Testis (tissue), 3 donors: Measurements from ENCODE around the gene ZNF605. TPM values are rescaled to one million over a fixed set of nuclear protein-coding genes. Genes with fewer than 3 reads are reported as not detected.

Source experiments
- polyA plus RNA-seq: library from polyadenylated mRNA; stranded (reverse); fragments of 350-450 nt; fragmentation: Illumina TruSeq; extraction: RNeasy Lipid Tissue Mini Kit (QIAGEN cat#74804); gene quantifications from one replicate; pipeline ENCODE4 v1.2.3, GENCODE V29; 2014; ENCODE audit warnings: low read depth, low replicate concordance; ENCODE audit not compliant: insufficient read depth
- small RNA-seq, 2 donors: library from RNA; depleted of rRNA; stranded (forward); fragments of <200 nt; gene quantifications; one replicate each; pipeline ENCODE3, GENCODE V24; 2016
- total RNA-seq, 2 donors: library from RNA; depleted of rRNA; stranded (reverse); fragments of >200 nt; gene quantifications; one replicate each; pipeline ENCODE4 v1.2.3, GENCODE V29; 2016

Gene ZNF605
- total and polyA plus RNA-seq, 3 donors from 2014 or later = 3.2 to 14.6 (median 13.4) TPM

Small RNAs within 50 kb of the gene (small RNA-seq; reads per million reads assigned to genes)
- gene RNU4ATAC12P = 0 reads per million in 2 donors

Other genes with a start within 250 kb of the ZNF605 start
- 10 to 100 TPM; 40.9 to 48.0 TPM for gene PGAM5, start 245.5 kb downstream of the ZNF605 start, total RNA-seq
- 37.2 TPM for gene PGAM5, start 245.5 kb downstream of the ZNF605 start, polyA plus RNA-seq
- gene ANKLE2, start 194.5 kb downstream of the ZNF605 start, total RNA-seq = 100 to 1,000 TPM; 103 to 120 TPM
- gene ANKLE2, start 194.5 kb downstream of the ZNF605 start, polyA plus RNA-seq = 204 TPM
- gene GOLGA3, start 127.4 kb downstream of the ZNF605 start, total RNA-seq = 10 to 100 TPM; 72.3 to 95.2 TPM
- 30.4 TPM for gene GOLGA3, start 127.4 kb downstream of the ZNF605 start, polyA plus RNA-seq
- 100 to 1,000 TPM in 1 of 2 donors, 10 to 100 TPM in 1; 89.6 to 100 TPM for gene CHFR, start 68.7 kb downstream of the ZNF605 start, total RNA-seq
- 62.2 TPM for gene CHFR, start 68.7 kb downstream of the ZNF605 start, polyA plus RNA-seq
- gene ZNF26, start 30.1 kb upstream of the ZNF605 start, total RNA-seq = 10 to 100 TPM; 24.2 to 26.9 TPM
- 6.0 TPM for gene ZNF26, start 30.1 kb upstream of the ZNF605 start, polyA plus RNA-seq
- gene ZNF84, start 81.2 kb upstream of the ZNF605 start, total RNA-seq = 10 to 100 TPM; 37.2 to 45.5 TPM
- 19.3 TPM for gene ZNF84, start 81.2 kb upstream of the ZNF605 start, polyA plus RNA-seq
- 10 to 100 TPM; 28.0 to 33.9 TPM for gene ZNF140, start 124.6 kb upstream of the ZNF605 start, total RNA-seq
- gene ZNF140, start 124.6 kb upstream of the ZNF605 start, polyA plus RNA-seq = 23.2 TPM
- gene ZNF891, start 174.0 kb upstream of the ZNF605 start, total RNA-seq = 1 to 10 TPM; 4.8 to 7.2 TPM
- 1.6 TPM for gene ZNF891, start 174.0 kb upstream of the ZNF605 start, polyA plus RNA-seq
- 10 to 100 TPM; 38.3 to 40.5 TPM for gene ZNF10, start 174.3 kb upstream of the ZNF605 start, total RNA-seq
- gene ZNF10, start 174.3 kb upstream of the ZNF605 start, polyA plus RNA-seq = 20.4 TPM
- gene ZNF268, start 225.2 kb upstream of the ZNF605 start, total RNA-seq = 10 to 100 TPM; 18.6 to 20.4 TPM
- gene ZNF268, start 225.2 kb upstream of the ZNF605 start, polyA plus RNA-seq = 6.9 TPM